GM12878 (cell line): ENCODE results near the gene HEXIM2. TPM values are rescaled to one million over a fixed set of nuclear protein-coding genes. Genes with fewer than 3 reads are reported as not detected.

Experiments
- ATAC-seq: fragments of 200-7000 bp; cut with Tn5 transposase; 3 replicates; pipeline ENCODE4 v1.9.1; 2020; ENCODE audit warnings: mild to moderate bottlenecking, moderate library complexity
- BruUV-seq: library from RNA; stranded (reverse); fragments of 400-500 nt; replicated peaks from 2 replicates; lab custom pipeline; 2021; lab: Mats Ljungman, UMichigan
- CTCF ChIA-PET: fragments of 300-600 bp; sonication (Branson Sonifier 250); formaldehyde crosslinking; extraction: SDS; loops from one replicate; lab custom pipeline; 2021; ENCODE audit warnings: inconsistent platforms; lab: Yijun Ruan, JAX
- POLR2A ChIA-PET: fragments of 350-600 bp; formaldehyde crosslinking; extraction: SDS; loops from one replicate; lab custom pipeline; 2021; ENCODE audit warnings: inconsistent platforms; lab: Charles Lee
- RAD21 ChIA-PET: fragments of 300-600 bp; sonication (Branson Sonifier 250); formaldehyde crosslinking; loops from one replicate; lab custom pipeline; 2023; ENCODE audit warnings: antibody characterized with exemption; ENCODE audit not compliant: unreplicated experiment; lab: Charles Lee
- SMC1A ChIA-PET: fragments of 300-600 bp; sonication (Branson Sonifier 250); formaldehyde crosslinking; loops from one replicate; lab custom pipeline; 2023; ENCODE audit not compliant: unreplicated experiment, uncharacterized antibody; lab: Charles Lee
- DNase-seq: peaks from one replicate; pipeline ENCODE4 v3.0.0-alpha.2; 2011; ENCODE audit warnings: low read depth, low spot score
- FAIRE-seq: peaks from 3 replicates; lab custom pipeline; 2011; peaks lifted over from hg19 to GRCh38; lab: Jason Lieb, UNC
- H2AFZ ChIP-seq: 2 replicates; pipeline ENCODE4 v1.6.0; 2011; ENCODE audit warnings: low read depth, low read length, control low read depth; ENCODE audit not compliant: control insufficient read depth
- H3K27ac ChIP-seq: 2 replicates; pipeline ENCODE4 v1.5.1; 2011; ENCODE audit warnings: control low read depth; ENCODE audit not compliant: control insufficient read depth, insufficient read depth
- H3K27me3 ChIP-seq, 2 experiments: replicated peaks in 1 of 2; 2 replicates each; pipeline versions ENCODE4 v1.6.0 to v1.6.1; 2011; ENCODE audit warnings: low read length in 1 of 2; ENCODE audit not compliant: control insufficient read depth in 2 of 2, insufficient read depth in 2 of 2
- H3K36me3 ChIP-seq, 2 experiments: 2 replicates each; pipeline ENCODE4 v1.5.1; 2011; ENCODE audit warnings: low read length in 1 of 2; ENCODE audit not compliant: control insufficient read depth in 2 of 2, insufficient read depth in 2 of 2
- H3K4me1 ChIP-seq: 2 replicates; pipeline ENCODE4 v1.6.1; 2011; ENCODE audit warnings: mild to moderate bottlenecking, low read length, moderate library complexity, mixed read lengths; ENCODE audit not compliant: control insufficient read depth, insufficient read depth
- H3K4me2 ChIP-seq: 2 replicates; pipeline ENCODE4 v1.6.0; 2011; ENCODE audit warnings: control low read depth; ENCODE audit not compliant: control insufficient read depth, insufficient read depth
- H3K4me3 ChIP-seq: fragments of 200-600 bp; sonication (generic); 2 replicates; pipeline ENCODE4 v1.5.1; 2016
- H3K79me2 ChIP-seq: 2 replicates; pipeline ENCODE4 v1.6.0; 2011; ENCODE audit warnings: low read length; ENCODE audit not compliant: control insufficient read depth, insufficient read depth
- H3K9ac ChIP-seq: 2 replicates; pipeline ENCODE4 v1.8.0; 2011; ENCODE audit warnings: low read length, control low read depth, mixed read lengths; ENCODE audit not compliant: control insufficient read depth, insufficient read depth
- H3K9me3 ChIP-seq: replicated peaks from 3 replicates; pipeline ENCODE4 v1.5.1; 2011; ENCODE audit warnings: mild to moderate bottlenecking, low read length; ENCODE audit not compliant: control insufficient read depth, insufficient read depth
- H4K20me1 ChIP-seq: 2 replicates; pipeline ENCODE4 v1.6.0; 2011; ENCODE audit not compliant: control insufficient read depth, insufficient read depth
- CEBPB ChIP-seq, 2 experiments: fragments of 150-350 bp in 1 of 2; IDR thresholded peaks; 2 replicates each; pipeline ENCODE4 v1.6.1; 2012 to 2014; ENCODE audit warnings: low read depth in 2 of 2, low read length in 2 of 2, borderline replicate concordance in 1 of 2, inconsistent platforms in 1 of 2
- FOXK2 ChIP-seq: fragments of 450-650 bp; IDR thresholded peaks from 2 replicates; pipeline ENCODE4 v1.6.1; 2017; ENCODE audit warnings: mild to moderate bottlenecking, moderate library complexity
- FOXM1 ChIP-seq: IDR thresholded peaks from 2 replicates; pipeline ENCODE4 v1.6.1; 2012; ENCODE audit warnings: low read depth, mild to moderate bottlenecking, inconsistent platforms, low read length, moderate library complexity
- SMAD5 ChIP-seq: IDR thresholded peaks from 2 replicates; pipeline ENCODE4 v1.6.1; 2016; ENCODE audit warnings: antibody characterized with exemption, low read depth
- SREBF2 ChIP-seq: IDR thresholded peaks from 2 replicates; pipeline ENCODE4 v1.6.1; 2012; ENCODE audit warnings: mild to moderate bottlenecking, low read length
- TAF1 ChIP-seq: IDR thresholded peaks from 2 replicates; pipeline ENCODE4 v1.6.1; 2011; ENCODE audit warnings: mild to moderate bottlenecking, low read depth, low read length, borderline replicate concordance
- WRNIP1 ChIP-seq: IDR thresholded peaks from 2 replicates; pipeline ENCODE4 v1.6.1; 2011; ENCODE audit warnings: low read depth, low read length, improper control_type of control experiment, borderline replicate concordance
- YBX1 ChIP-seq: fragments of 450-650 bp; IDR thresholded peaks from 2 replicates; pipeline ENCODE4 v1.6.1; 2016; ENCODE audit warnings: antibody characterized with exemption
- ZSCAN29 ChIP-seq: fragments of 450-650 bp; IDR thresholded peaks from 2 replicates; pipeline ENCODE4 v1.6.1; 2017; ENCODE audit warnings: mild to moderate bottlenecking, moderate library complexity
- WGBS: methylation state at CpG from one replicate; pipeline ENCODE4 v1.1.6; 2016; ENCODE audit warnings: low lambda C conversion rate; ENCODE audit not compliant: insufficient replicate concordance, insufficient coverage; ENCODE audit errors: missing lambda C conversion rate; 5-methylcytosine and 5-hydroxymethylcytosine counted together
- in situ Hi-C: fragments of 300-500 bp; cut with MboI; formaldehyde crosslinking; loops from 9 replicates; pipeline ENCODE4 v1.14.3; 2018; ENCODE audit warnings: mixed read lengths
- intact Hi-C: fragments of 100-400 bp; cut with micrococcal nuclease; formaldehyde crosslinking; loops from one replicate; pipeline ENCODE4 v1.14.2; 2022; ENCODE audit not compliant: unreplicated experiment
- polyA plus RNA-seq, 11 experiments: library from polyadenylated mRNA; depleted of rRNA in 4 of 11; unstranded in 6 of 11; stranded (reverse) in 5 of 11; fragments of >200 nt; fragmentation: Nextera tagmentation in 4 of 11; fragmentation: Illumina TruSeq in 1 of 11; extraction: Ambion mirVana in 4 of 11; extraction: Trizol in 1 of 11; gene quantifications; 1 replicate in 1 of 11; 2 replicates in 10 of 11; pipeline versions ENCODE4 v1.2.1 to v1.2.3, GENCODE V29; 2011 to 2016; ENCODE audit warnings: inconsistent platforms in 2 of 11, missing spikeins in 2 of 11, low read depth in 1 of 11
- total RNA-seq, 4 experiments: library from RNA; depleted of rRNA in 3 of 4; stranded (reverse); fragments of >200 nt in 3 of 4; fragmentation: Illumina TruSeq in 1 of 4; extraction: Trizol in 1 of 4; gene quantifications; 2 replicates each; pipeline versions ENCODE4 v1.2.1 to v1.2.3, GENCODE V29; 2013 to 2021
- TF ChIP-seq, protein P1 (sequence below): fragments of 450-650 bp; IDR thresholded peaks from 2 replicates; pipeline ENCODE4 v1.6.1; 2017; ENCODE audit warnings: mild to moderate bottlenecking

Gene HEXIM2
- total and polyA plus RNA-seq, 10 of the 15 experiments (the other 5 are each of a cell fraction or from before 2014, with no cell fraction given), result 0.10 to 10.3 (median 6.4) TPM

DNA sequence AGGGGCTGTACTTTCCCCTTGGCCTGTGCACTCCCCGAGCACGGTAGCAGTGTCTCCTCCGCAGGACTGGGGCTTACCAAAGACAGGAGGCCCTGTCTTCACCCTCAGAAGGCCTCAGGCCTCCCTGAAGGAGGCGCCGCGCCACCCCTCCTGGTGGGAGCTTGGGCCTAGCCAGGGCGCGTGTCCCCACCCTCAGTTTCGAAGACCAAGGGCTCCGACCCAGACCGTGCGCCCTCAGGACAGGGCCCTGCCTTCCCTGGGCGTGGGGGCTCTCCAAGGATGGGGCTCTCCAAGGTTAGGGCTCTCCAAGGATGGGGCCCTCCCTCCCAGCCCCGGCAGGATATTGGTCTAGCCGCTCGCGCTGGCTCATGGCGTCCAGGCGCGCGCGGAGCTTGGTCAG, 41.1 kb upstream of the HEXIM2 start:
- RAD21 ChIA-PET, result no interaction called here
- POLR2A ChIA-PET, result no interaction called here
- no peak overlapping the region for H3K4me2 ChIP-seq
- no peaks in the 10 kb centered on the region for H3K36me3 ChIP-seq
- no peak overlapping the region for H3K4me3 ChIP-seq
- DNase-seq, result no peak
- no peak for TF ChIP-seq FOXK2
- no peak for TF ChIP-seq TAF1
- TF ChIP-seq FOXM1, result no peak
- TF ChIP-seq, protein P1, sequence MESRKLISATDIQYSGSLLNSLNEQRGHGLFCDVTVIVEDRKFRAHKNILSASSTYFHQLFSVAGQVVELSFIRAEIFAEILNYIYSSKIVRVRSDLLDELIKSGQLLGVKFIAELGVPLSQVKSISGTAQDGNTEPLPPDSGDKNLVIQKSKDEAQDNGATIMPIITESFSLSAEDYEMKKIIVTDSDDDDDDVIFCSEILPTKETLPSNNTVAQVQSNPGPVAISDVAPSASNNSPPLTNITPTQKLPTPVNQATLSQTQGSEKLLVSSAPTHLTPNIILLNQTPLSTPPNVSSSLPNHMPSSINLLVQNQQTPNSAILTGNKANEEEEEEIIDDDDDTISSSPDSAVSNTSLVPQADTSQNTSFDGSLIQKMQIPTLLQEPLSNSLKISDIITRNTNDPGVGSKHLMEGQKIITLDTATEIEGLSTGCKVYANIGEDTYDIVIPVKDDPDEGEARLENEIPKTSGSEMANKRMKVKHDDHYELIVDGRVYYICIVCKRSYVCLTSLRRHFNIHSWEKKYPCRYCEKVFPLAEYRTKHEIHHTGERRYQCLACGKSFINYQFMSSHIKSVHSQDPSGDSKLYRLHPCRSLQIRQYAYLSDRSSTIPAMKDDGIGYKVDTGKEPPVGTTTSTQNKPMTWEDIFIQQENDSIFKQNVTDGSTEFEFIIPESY, result no peak
- TF ChIP-seq ZSCAN29, result no peak
- TF ChIP-seq YBX1, result no peak
- TF ChIP-seq SMAD5, result no peak
- TF ChIP-seq WRNIP1, result no peak
- no peak for TF ChIP-seq CEBPB (IDR thresholded peaks at IDR 0.05; ENCODE audit: borderline replicate concordance in 1 of 2, low read depth in 2 of 2, low read length in 2 of 2)
- TF ChIP-seq SREBF2, result no peak
- TF ChIP-seq, all 136 proteins: peak for 0
- Histone ChIP-seq H3K27me3 (no peaks in the 10 kb centered on the region), H3K4me1 (no peaks in the 10 kb centered on the region), H3K27ac (no peak overlapping the region), H3K9me3 (no peaks in the 10 kb centered on the region), H3K79me2 (no peaks in the 10 kb centered on the region), H3K9ac (no peak overlapping the region), H2AFZ (no peak overlapping the region), H4K20me1 (no peaks in the 10 kb centered on the region)
- in situ Hi-C loops, result loop anchor here (10.0 kb wide), 1 partner anchor 346 kb away; no protein-coding TSS in a partner anchor
- ChIA-PET CTCF (interaction anchor here (1.0 to 3.0 kb wide), 4 partner anchors 15 to 200 kb away, joined by 3 to 11 read pairs (median 3); partner anchors contain the start of gene ACBD4), SMC1A (no interaction called here)
- intact Hi-C loops, result no loop called here
- FAIRE-seq (no peak), ATAC-seq (no peak)
- BruUV-seq, result no TSS peak
- 77% methylated on average over 14 of the region's 22 CpGs for WGBS
